Cardiac septum (tissue), 1 donor: Measurements from ENCODE around the gene RAB10. TPM values are rescaled to one million over a fixed set of nuclear protein-coding genes. Genes with fewer than 3 reads are reported as not detected.
"Not testable (repeated sequence)": the region's sequence is repeated elsewhere in the genome, so short reads cannot be mapped to it uniquely, and the experiment has no call there.

Experiments used
- DNase-seq: peaks from one replicate; pipeline ENCODE4 v3.0.0-alpha.2; 2020; ENCODE audit warnings: low spot score
- intact Hi-C: fragments of 100-400 bp; cut with DNase I; formaldehyde crosslinking; loops from one replicate; pipeline ENCODE4 v1.14.0; 2022
- total RNA-seq: library from RNA; stranded (reverse); fragmentation: NEBNext Ultra II Directional; extraction: Animal tissue kit (Norgen Biotek cat#: 25700); gene quantifications from one replicate; pipeline ENCODE4 v1.2.1, GENCODE V29; 2021
- donor health status: DM: no; HTN: no; CAD: no.

Gene RAB10
- total RNA-seq, 1 donor from 2014 or later: 79.4 TPM

DNA sequence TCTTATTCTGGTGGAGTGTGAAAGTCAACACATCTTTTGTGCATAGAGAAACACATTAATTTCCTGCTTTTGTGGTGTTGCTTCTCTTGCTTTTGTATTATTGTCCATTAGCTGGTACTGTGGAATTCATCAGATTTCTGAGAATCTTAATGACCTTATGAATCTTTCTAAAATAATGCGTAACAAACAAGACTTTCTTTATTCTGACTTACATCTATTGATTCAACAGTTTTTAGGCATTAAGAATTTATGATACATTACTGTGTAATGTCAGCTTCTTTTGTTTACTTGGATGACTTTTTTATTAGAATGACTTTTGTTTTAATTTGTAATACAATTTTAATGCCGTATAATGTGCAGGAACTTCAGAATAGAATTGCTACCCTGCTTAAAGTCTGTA is 43.4 kb downstream of the RAB10 start:
- DNase-seq: no peak
- intact Hi-C loops: no loop called here

DNA sequence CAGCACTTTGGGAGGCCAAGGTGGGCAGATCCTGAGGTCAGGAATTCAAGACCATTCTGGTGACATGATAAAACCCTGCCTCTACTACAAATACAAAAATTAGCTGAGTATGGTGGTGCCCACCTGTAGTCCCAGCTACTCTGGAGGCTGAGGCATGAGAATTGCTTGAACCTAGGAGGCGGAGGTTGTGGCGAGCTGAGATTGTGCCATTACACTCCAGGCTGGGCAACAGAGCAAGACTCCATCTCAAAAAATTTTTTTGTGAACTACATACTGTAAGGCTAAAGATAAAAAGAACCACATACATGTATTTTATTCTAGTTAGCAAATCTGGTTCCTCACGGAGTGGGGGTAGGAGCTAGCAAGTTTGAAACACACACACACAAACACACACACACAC is 45.1 kb downstream of the RAB10 start:
- DNase-seq: no peak
- intact Hi-C loops: no loop called here

DNA sequence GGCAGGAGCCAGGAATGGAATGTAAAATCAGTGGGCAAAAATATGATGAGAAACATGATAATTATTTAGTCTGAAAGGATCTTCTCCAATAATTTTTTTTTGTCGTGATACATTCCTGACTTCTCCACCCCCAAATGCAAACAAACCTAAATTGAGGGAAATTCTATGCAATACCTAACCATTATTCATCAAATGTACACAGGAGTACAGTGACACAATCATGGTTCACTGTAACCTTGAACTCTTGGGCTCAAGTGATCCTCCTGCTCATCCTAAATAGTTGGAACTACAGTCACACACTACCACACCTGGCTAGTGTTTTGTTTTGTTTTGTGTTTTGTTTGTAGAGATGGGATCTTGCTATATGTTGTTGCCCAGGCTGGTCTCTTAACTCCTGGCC is 46.5 kb downstream of the RAB10 start:
- DNase-seq: no peak
- intact Hi-C loops: no loop called here

DNA sequence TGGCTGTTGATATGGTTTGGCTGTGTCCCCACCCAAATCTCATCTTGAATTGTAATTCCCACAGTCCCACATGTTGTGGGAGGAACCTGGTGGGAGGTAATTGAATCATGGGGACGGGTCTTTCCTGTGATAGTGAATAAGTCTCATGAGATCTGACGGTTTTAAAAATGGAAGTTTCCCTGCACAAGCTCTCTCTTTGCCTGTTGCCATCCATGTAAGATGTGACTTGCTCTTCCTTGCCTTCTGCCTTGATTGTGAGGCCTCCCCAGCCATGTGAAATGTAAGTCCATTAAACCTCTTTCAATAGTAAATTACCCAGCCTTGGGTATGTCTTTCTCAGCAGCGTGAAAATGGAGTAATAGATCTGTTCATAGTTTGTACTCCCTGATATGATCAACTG is 47.0 kb downstream of the RAB10 start:
- intact Hi-C loops, DNase-seq: not testable (repeated sequence)

DNA sequence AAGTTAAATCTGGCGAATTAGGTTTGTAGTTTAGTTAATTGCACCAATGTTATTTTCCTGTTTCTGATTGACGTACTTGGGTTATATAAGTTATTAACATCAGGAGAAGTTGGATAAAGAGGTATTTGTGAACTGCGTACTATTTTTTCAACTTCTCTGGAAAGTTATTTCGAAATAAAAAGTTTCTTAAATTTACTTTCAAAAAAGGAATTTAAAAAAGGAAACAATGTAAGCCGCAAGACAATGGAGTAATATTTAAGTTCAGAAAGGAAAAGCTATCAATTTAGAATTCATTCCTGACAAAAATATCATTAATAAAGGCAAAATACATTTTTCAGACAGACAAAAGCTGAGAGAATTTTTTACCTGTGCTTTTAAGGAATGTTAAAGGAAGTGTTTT is 47.7 kb downstream of the RAB10 start:
- intact Hi-C loops: no loop called here
- no peak for DNase-seq

DNA sequence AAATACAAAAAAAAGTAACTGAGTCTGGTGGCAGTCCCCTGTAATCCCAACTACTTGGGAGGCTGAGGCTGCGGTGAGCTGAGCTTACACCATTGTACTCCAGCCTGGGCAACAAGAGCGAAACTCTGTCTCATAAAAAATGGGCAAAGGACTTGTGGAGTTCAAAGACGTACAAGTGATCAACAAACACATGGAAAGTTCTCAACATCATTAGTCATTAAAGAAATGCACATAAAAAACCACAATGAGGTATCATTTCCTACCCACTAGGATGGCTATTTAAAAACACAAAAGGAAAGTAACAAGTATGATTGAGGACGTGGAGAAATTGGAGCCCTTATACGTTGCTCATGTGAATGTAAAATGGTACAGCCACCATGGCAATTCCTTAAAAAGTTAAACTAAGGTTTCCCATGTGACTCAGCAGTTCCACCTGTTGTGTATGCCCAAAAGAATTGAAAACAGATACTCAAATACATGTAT is 52.3 kb downstream of the RAB10 start:
- no peak for DNase-seq
- intact Hi-C loops: loop anchor here (5.0 kb wide), 1 partner anchor 94 kb away; no protein-coding TSS in a partner anchor

DNA sequence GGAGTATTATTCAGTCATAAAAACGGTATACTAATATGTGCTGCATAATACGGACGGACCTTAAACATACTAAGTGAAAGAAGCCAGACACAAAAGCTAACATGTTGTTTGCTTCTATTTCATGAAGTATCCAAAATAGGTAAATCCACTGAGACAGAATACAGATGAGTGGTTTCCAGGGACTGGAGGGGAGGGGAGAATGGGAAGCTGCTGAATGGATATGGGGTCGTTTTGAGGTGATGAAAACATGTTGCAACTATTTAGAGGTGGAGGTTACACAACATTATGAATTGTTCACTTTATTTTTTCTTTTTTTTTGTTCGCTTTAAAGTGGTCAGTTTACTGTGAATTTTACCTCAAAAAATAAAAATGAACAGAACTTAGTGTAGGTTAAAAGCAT is 52.9 kb downstream of the RAB10 start:
- no peak for DNase-seq
- intact Hi-C loops: loop anchor here (5.0 kb wide), 1 partner anchor 94 kb away; no protein-coding TSS in a partner anchor

DNA sequence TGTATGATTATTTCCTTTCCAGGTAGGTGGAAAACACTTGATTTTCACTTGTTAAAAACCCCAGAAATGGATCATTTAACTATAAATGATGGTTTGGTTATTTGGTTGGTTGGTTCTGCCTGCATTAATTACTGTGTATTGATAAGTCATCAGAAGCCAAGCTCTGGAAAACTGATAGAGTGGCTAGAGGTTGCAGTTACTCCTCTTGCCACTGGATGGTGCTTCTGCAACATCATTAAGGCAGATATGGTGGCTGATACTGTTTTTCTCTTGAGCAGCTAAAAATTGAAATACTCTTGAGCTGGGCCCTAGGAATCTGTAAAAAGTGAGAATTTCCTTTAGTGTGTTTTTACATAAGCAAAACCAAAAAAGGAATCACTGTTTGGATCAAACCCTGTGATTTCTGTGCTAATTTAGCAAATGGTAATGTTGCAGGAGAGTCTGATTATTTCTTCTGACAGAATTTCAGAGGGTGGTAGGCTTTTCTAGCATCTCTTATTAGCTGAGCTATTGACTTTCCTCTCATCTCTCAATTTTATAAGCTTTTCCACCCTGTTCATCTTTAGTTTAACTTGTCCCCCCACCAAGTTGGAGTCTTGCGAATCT is 54.3 kb downstream of the RAB10 start:
- DNase-seq: no peak
- intact Hi-C loops: loop anchor here (2.0 to 5.0 kb wide), 2 partner anchors 57 to 96 kb away; no protein-coding TSS in a partner anchor

DNA sequence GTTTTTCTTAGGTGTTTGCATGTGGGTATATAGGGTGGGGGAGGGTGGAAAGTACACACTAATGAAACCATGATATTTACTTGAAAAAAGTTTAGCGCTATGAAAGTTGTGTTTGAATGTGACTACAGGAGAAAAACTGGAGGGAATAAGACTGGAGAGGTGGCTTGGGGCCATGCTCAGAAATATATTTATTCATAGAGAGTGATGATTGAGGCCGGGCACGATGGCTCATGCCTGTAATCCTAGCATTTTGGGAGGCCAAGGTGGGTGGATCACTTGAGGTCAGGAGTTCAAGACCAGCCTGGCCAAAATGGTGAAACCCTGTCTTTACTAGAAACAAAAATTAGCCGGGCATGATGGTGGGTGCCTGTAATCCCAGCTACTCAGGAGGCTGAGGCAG is 55.0 kb downstream of the RAB10 start:
- DNase-seq: not testable (repeated sequence)
- intact Hi-C loops: loop anchor here (2.0 to 5.0 kb wide), 2 partner anchors 56 to 97 kb away; no protein-coding TSS in a partner anchor

DNA sequence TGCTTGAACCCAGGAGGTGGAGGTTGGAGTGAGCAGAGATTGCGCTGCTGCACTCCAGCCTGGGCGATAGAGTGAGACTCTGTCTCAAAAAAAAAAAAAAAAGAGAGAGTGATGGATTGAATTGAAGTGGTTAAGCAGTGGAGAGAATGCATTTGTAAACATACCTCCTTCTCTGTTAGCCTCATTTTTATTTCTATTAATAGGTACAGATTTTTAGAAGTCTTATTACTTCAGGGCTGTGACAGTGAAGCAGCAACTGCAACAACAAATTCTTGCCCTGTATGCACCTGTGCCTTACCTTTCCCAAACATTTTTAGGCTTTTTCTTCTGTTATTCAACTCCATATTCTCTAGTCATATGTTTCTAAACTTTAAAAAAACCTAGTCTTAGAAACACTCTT is 55.5 kb downstream of the RAB10 start:
- intact Hi-C loops: loop anchor here (2.0 to 5.0 kb wide), 2 partner anchors 55 to 97 kb away; no protein-coding TSS in a partner anchor
- no peak for DNase-seq

DNA sequence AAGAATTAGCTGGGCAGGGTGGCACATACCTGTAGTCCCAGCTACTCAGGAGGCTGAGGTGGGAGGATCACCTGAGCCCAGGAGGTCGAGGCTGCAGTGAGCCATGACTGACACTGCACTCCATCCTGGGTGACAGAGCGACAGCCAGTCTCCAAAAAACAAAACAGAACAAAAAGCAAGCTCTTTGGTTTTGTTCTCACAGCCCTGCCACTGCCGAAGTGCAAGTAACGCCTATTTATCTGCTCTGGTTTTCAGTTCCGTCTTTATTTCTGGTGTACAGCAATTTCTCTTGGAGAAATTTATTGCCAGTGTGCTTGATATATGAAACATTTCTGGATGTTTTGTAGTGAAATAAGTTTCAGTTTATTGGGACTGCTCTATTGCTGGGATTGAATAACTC is 61.9 kb downstream of the RAB10 start:
- intact Hi-C loops: no loop called here
- no peak for DNase-seq

DNA sequence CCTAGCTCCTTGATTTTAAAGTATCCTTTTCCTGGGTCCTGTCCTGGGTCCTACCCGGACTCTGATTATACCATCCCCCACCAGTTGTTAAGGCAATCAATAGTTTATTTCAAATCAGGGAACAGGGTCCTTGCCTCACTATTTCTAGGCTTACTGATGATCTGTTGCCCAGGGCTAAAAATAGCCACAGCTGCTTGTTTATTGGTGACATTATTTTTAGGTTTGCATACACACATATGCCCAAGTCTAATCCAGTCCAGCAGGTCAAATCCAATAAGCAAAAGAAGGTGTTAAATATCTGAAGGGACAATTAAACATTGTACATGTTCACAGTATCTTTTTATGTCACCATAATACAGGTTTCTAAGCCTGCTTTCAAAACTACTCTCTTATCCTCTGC is 66.0 kb downstream of the RAB10 start:
- DNase-seq: no peak
- intact Hi-C loops: no loop called here

DNA sequence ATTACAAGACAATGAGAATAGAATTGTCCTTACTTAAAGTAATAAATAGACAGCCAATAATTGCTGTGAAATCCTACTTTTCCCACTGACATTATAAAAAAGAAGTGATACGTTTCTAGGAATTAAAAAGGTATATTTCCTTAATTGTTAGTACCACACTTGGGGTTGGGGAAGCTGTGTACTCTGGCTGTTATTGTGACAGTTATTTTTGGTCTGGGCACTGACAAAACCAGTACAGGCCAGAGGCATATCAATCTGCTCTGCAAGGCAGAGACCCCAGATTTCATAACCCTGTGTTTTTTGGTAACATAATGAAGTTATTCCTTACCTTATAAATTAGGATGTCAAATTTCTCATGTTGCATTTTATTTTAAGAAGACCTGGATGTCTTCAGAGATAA is 66.5 kb downstream of the RAB10 start:
- intact Hi-C loops: no loop called here
- no peak for DNase-seq

DNA sequence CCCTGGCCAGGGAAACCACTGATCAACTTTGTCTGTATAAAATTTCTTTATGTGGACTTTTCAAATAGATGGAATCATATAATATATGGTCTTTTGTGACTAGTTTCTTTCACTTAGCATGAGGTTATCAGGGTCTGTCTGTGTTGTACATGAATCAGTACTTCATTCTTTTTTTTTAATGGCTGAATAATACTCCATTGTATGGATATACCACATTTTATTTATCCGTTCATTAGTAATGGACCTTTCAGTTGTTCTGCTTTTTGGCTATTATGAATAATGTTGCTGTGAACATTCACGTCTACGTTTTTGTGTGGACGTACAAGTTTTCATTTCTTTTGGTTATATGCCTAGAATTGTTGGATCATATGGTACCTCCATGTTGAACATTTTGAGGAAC is 69.9 kb downstream of the RAB10 start:
- DNase-seq: no peak
- intact Hi-C loops: no loop called here

DNA sequence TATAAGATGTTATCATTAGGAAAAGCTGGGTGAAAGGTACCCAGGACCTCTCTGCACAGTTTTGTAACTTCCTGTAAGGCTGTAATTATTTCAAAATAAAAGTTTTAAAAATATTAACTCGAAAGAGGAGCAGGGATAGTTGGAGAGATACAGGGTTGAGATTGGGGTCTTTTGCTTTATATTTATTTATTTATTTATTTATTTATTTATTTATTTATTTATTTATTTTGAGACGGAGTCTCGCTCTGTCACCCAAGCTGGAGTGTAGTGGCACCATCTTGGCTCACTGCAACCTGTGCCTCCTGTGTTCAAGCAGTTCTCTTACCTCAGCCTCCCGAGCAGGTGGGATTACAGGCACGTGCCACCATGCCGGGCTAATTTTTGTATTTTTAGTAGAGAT is 74.8 kb downstream of the RAB10 start:
- DNase-seq, intact Hi-C loops: not testable (repeated sequence)

DNA sequence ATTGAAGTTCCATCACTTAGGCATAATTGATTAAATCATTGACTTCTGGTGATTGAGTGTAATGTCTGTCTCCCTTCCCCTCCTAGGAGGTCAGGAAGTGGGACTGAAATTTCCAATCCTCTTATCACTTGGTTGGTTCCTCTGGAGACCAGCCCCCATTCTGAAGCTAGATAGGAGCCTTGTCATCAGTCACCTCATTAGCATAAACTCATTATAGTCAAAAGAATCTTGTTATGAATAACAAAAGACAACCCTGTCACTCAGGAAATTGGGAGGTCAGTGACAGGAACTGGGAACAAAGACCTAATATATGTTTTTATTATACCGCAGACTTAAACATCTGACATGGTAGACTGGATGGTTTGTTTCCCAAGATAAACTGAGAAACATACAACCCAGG is 78.3 kb downstream of the RAB10 start:
- DNase-seq: no peak
- intact Hi-C loops: no loop called here

DNA sequence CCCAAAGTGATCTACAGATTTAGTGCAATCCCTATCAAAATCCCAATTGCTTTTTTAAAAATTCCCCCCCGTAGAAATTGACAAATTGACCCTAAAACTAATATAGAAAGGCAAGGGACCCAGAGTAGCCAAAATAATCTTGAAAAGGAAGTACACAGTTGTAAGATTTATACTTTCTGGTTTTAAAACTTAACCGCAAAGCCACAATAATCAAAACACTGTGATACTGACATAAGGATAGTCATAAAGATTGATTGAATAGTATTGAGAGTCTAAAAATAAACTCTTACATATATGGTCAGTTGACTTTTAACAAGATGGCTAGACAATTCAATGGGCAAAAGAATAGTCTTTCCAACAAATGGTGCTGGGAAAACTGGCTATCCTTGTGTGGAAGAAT is 80.3 kb downstream of the RAB10 start:
- no peak for DNase-seq

DNA sequence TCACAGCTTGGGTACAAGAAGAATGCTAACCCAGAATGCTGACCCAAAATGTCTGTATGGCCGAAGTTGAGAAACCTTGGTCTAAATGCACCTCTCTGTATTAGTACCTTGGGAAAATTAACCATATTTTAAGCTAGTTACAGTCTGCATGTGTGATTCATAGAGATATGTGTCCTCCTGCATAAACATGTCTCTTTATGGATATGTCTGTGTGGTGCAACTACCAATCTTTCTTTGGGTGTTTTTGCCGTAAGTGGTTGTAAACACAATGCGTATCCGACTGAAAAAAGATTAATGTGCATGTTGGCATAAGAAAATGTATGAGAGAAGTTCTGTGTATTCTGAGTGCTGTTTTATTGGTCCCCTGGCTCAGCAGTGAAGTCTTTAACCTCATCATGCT is 84.8 kb downstream of the RAB10 start:
- intact Hi-C loops: no loop called here
- no peak for DNase-seq

More for the DNA sequence above, 80.3 kb downstream of the RAB10 start:
- intact Hi-C loops: no loop called here

DNA sequence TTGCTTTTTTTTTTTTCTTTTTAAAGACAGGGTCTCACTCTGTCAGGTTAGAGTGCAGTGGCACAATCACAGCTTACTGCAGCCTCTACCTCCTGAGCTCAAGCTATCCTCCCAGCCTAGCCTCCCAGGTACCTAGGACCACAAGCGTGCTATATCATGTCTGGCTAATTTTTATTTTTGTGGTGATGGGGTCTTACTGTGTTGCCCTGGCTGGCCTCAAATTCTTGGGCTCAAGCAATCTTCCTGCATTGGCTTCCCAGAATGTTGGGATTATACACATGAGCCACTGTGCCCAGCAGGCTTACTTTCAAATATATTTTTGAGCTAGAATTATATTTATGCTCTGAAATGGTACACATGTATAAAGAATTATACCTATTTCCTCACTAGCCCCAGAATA is 85.6 kb downstream of the RAB10 start:
- DNase-seq: no peak
- intact Hi-C loops: no loop called here

DNA sequence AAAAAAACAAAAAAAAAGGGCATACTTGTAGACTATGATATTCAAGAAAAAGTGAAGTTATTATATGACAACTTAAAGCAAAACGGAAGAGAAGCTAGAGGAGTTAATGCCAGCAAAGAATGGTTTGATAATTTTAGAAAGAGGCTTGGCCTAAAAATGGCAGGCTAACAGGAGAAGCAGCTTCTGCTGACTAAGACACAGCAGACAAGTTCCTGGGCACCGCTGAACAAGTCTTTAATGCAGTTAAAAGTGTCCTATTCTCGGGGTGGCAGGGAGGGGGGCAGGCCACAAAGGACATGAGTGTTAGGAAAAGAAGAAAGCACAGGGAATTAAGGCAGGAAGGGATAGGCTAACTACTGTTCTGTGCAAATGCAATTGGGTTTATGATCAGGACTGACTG is 88.7 kb downstream of the RAB10 start:
- no peak for DNase-seq
- intact Hi-C loops: no loop called here

DNA sequence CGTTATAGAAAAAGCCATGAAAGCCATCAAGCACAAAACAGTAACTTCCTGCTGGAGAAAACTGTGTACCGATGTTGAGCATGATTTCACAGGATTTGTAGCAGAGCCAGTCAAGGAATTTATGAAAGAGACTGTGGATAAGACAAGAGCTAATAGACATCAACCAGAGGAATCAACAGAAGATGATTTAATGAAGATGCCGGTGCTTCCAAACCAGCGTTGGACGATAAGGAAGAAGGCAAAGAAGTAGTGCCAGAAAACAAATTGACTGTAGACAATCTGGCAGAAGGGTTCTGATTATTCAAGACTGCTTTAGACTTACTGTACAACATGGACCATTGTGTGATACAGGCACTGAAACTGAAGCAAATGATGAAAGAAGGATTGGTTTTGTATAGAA is 89.5 kb downstream of the RAB10 start:
- intact Hi-C loops: no loop called here
- DNase-seq: no peak

DNA sequence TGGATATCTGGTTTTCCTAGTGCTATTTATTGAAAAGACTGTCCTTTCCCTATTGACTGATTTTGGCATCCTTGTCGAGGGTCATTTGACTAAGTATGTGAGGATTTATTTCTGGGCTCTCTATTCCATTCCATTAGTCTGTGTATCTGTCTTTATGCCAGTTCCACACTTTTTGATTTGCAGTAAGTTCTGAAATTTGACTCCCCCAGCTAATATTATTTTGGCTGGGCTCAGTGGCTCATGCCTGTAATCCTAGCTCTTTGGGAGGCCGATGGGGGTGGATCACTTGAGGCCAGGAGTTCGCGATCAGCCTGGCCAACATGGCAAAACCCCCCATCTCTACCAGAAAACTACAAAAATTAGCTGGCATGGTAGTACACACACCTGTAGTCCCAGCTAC is 92.2 kb downstream of the RAB10 start:
- intact Hi-C loops: no loop called here
- DNase-seq: no peak
